Fibroblast of pulmonary artery (primary cell): Measurements from ENCODE around the gene ATXN1.

Experiments
- DNase-seq: peaks from one replicate; pipeline ENCODE4 v3.0.0-alpha.2; 2010; ENCODE audit warnings: low read depth
- H3K4me3 ChIP-seq: replicated peaks from 2 replicates; pipeline ENCODE4 v1.5.1; 2011; ENCODE audit warnings: low read depth, mild to moderate bottlenecking, control low read depth, low read length, moderate library complexity
- CTCF ChIP-seq: IDR thresholded peaks from 2 replicates; pipeline ENCODE4 v1.5.1; 2011; ENCODE audit warnings: mild to moderate bottlenecking, control low read depth, low read length, inconsistent platforms; ENCODE audit errors: missing control alignments

The ATXN1 gene

GRCh38 chr6:16285467-16286150, 475.7 kb downstream of the ATXN1 start:
- no peak overlapping the region for H3K4me3 ChIP-seq
- DNase-seq = no peak
- no peak for TF ChIP-seq CTCF

GRCh38 chr6:16284472-16284871, 476.8 kb downstream of the ATXN1 start:
- DNase-seq = no peak
- H3K4me3 ChIP-seq = no peak overlapping the region
- no peak for TF ChIP-seq CTCF

- DNase-seq = no peak
- no peak overlapping the region for H3K4me3 ChIP-seq
- TF ChIP-seq CTCF = no peak
These were observed 478.9 kb downstream of the ATXN1 start for GRCh38 chr6:16282370-16282769.

GRCh38 chr6:16279243-16279642, 482.0 kb downstream of the ATXN1 start:
- TF ChIP-seq CTCF = no peak
- no peak overlapping the region for H3K4me3 ChIP-seq
- no peak for DNase-seq

- no peak for DNase-seq
- TF ChIP-seq CTCF = no peak
- no peak overlapping the region for H3K4me3 ChIP-seq
These were observed 482.5 kb downstream of the ATXN1 start for GRCh38 chr6:16278750-16279149.

GRCh38 chr6:16278048-16278724, 483.1 kb downstream of the ATXN1 start:
- no peak for DNase-seq
- H3K4me3 ChIP-seq = no peak overlapping the region
- TF ChIP-seq CTCF = no peak
